ENCODE measurements around the gene SPAG16.

- TF ChIP-seq CTCF (IDR thresholded peaks at IDR 0.05), result no peak
- TF ChIP-seq EP300 (IDR thresholded peaks at IDR 0.05), result no peak
These were observed 171.2 kb downstream of the SPAG16 start for GRCh38 chr2:213455316-213456008.

Measured in tibial nerve (tissue), 4 donors.